HG02610 (cell line): Measurements from ENCODE around the gene TUBA8.
A peak's percentile ranks its signal among the peaks of the same experiment; 100 is the strongest.
"Not testable (repeated sequence)": the region's sequence is repeated elsewhere in the genome, so short reads cannot be mapped to it uniquely, and the experiment has no call there.

Source experiments
- ATAC-seq: cut with Tn5 transposase; IDR thresholded peaks from one replicate; pipeline ENCODE4 v1.9.1; 2021; ENCODE audit warnings: mild to moderate bottlenecking, moderate library complexity; ENCODE audit not compliant: unreplicated experiment

TUBA8 gene

GRCh38 chr22:18123476-18124025 lies 12.9 kb downstream of the TUBA8 start:
- not testable (repeated sequence) for ATAC-seq

GRCh38 chr22:18126606-18127005 lies 16.0 kb downstream of the TUBA8 start:
- ATAC-seq, result no peak

GRCh38 chr22:18130018-18130417 lies 19.4 kb downstream of the TUBA8 start:
- no peak for ATAC-seq

GRCh38 chr22:18130699-18131429 lies 20.3 kb downstream of the TUBA8 start:
- ATAC-seq, result no peak

- ATAC-seq, result no peak
These were observed 22.8 kb downstream of the TUBA8 start for GRCh38 chr22:18133452-18133851.

GRCh38 chr22:18136563-18137320 lies 26.1 kb downstream of the TUBA8 start:
- no peak for ATAC-seq

- not testable (repeated sequence) for ATAC-seq
These were observed 30.4 kb downstream of the TUBA8 start for GRCh38 chr22:18141004-18141403.

- ATAC-seq, result no peak
These were observed 33.5 kb downstream of the TUBA8 start for GRCh38 chr22:18144105-18144504.

GRCh38 chr22:18145676-18146388 lies 35.2 kb downstream of the TUBA8 start:
- ATAC-seq, result no peak

- ATAC-seq, result no peak
These were observed 35.8 kb downstream of the TUBA8 start for GRCh38 chr22:18146389-18146753.

GRCh38 chr22:18147791-18148190 lies 37.2 kb downstream of the TUBA8 start:
- no peak for ATAC-seq

GRCh38 chr22:18148293-18148965 lies 37.8 kb downstream of the TUBA8 start:
- ATAC-seq, result no peak

- no peak for ATAC-seq
These were observed 41.9 kb downstream of the TUBA8 start for GRCh38 chr22:18152519-18152918.

GRCh38 chr22:18154821-18155390 lies 44.3 kb downstream of the TUBA8 start:
- ATAC-seq, result no peak

GRCh38 chr22:18155546-18155945 lies 44.9 kb downstream of the TUBA8 start:
- not testable (repeated sequence) for ATAC-seq

GRCh38 chr22:18156878-18157713 lies 46.5 kb downstream of the TUBA8 start:
- no peak for ATAC-seq

GRCh38 chr22:18157714-18158028 lies 47.1 kb downstream of the TUBA8 start:
- no peak for ATAC-seq

- not testable (repeated sequence) for ATAC-seq
These were observed 50.0 kb downstream of the TUBA8 start for GRCh38 chr22:18160641-18161040.

GRCh38 chr22:18163843-18164242 lies 53.2 kb downstream of the TUBA8 start:
- peak; percentile 68 for ATAC-seq

- not testable (repeated sequence) for ATAC-seq
These were observed 54.0 kb downstream of the TUBA8 start for GRCh38 chr22:18164584-18164983.
